Stimulated activated CD4-positive, alpha-beta T cell treated with anti-CD3 and anti-CD28 coated beads, Interleukin-15, amount 100 ng/mL, for 24 hours (primary cell): Measurements from ENCODE around the gene PUM1.
"Not testable (repeated sequence)": the region's sequence is repeated elsewhere in the genome, so short reads cannot be mapped to it uniquely, and the experiment has no call there.

ENCODE experiments used
- DNase-seq: peaks from one replicate; pipeline ENCODE4 v3.0.0-alpha.2; 2020

The PUM1 gene

GRCh38 chr1:31065310-31066217, at the start of gene PUM1:
Gene PUM1 (minus strand): TSS chr1:31065717. CDS start chr1:31059566, 6,151 bp downstream.
- peak; percentile 100 for DNase-seq

- DNase-seq: no peak
Measured at GRCh38 chr1:31112266-31112935, 46.9 kb upstream of the PUM1 start.

- DNase-seq: no peak
Measured at GRCh38 chr1:31111290-31111951, 45.9 kb upstream of the PUM1 start.

GRCh38 chr1:31110846-31111245, 45.3 kb upstream of the PUM1 start:
- DNase-seq: no peak

- DNase-seq: no peak
Measured at GRCh38 chr1:31108861-31109260, 43.3 kb upstream of the PUM1 start.

DNA sequence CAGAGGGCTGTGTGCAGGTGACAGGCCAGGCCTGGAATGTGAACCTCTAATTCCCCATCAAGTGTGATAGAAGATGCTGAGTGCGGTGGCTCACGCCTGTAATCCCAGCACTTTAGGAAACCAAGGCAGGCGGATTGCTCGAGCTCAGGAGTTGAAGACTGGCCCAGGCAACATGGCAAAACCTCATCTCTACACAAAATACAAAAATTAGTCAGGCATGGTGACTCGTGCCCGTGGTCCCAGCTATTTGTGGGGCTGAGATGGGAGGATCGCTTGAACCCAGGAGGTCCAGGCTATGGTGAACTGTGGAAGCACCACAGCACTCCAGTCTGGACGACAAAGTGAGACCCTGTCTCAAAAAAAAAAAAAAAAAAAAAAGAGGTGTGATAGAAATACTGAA, 40.1 kb upstream of the PUM1 start:
- peak; percentile 5 for DNase-seq

- DNase-seq: no peak
Measured at GRCh38 chr1:31102501-31102950, 37.0 kb upstream of the PUM1 start.

DNA sequence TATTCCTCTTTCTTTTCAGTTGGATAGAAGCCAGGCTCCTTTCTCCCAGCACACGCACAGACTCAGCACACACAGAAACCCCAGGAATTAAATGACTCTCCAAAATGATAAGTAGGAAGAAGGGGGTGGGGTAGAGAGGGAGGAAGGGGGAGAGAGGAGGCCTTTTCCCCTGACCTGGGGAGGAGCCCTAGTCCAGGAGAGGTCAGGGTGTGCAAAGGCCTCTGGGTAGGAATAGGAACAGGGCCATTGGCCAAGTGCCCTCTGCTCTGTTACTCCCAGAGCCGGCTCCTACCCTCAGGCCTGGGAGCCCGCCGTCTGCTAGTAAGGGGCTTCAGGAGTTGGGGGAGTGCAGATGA, 35.6 kb upstream of the PUM1 start:
- no peak for DNase-seq

DNA sequence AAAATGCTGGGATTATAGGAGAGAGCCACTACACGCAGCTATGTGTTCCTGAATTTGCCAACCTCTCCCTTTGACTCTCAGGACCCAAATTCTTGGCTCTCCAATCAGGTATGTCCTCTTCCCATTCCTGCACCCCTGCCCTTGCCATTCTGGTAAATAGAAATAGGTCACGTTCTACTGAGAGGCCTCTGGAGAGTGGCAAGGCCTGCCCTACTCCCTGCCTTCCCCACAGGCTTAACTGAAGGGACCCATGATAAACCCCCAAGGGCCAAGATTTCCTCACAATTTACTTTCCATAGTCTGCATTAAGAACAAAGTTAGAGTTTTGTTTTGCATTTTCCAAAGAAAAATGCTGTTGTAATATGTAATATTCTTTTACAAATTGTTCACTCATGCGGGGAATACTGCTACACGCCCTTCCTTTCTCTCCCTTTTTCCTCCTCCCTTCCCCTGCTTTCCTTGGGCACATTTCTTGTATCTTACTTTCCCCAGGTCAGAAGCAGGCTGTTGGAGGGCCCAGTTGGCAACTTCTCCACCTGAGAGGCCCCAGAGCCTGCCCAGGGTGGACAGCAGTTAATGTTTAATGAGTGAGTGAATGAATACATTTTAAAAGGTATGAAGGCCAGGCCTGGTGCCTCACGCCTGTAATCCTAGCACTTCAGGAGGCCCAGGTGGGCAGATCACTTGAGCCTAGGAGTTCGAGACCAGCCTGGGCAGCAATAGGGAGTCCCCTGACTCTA, 33.9 kb upstream of the PUM1 start:
- DNase-seq: no peak

DNA sequence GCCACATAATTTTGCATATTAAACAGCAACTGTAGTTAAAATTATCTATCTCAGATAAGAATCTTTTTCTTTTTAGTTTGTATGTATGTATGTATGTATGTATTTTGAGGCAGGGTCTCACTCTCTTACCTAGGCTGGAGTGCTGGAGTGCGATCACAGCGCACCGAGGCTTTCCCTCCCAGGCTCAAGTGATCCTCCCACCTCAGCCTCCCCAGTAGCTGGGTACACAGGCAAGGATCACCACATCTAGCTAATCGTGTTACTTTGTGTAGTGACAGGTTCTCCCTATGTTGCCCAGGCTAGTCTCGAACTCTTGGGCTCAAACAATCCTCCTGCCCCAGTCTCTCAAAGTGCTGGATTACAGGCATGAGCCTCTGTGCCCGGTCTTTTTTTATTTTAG, 30.5 kb upstream of the PUM1 start:
- no peak for DNase-seq

DNA sequence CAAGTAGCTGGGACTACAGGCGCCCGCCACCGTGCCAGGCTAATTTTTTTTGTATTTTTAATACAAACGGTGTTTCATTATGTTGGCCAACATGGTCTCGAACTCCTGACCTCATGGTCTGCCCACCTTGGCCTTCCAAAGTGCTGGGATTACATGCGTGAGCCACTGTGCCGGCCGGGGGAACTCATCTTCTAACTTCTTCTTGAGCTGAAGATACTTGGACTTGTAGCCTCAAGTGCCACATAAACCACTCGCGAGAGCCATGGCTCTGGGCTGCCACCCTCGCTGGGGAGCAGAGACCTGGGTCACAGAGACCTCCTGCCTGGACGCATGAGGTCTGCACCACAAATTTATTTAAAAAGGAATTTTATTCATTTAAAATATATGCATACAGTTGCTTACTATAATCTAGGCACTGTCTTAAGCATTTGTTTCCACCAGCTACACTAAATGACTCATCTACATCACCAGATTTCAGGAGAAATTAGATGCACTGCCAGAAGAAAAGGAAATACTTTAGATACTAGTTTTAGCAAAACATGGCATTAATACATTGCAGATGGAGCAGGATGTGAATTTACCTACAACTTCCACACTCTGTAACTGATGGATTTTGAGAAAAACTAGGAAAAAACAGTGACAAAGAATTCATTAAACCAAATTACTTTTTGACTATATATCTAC, 29.9 kb upstream of the PUM1 start:
- DNase-seq: no peak

DNA sequence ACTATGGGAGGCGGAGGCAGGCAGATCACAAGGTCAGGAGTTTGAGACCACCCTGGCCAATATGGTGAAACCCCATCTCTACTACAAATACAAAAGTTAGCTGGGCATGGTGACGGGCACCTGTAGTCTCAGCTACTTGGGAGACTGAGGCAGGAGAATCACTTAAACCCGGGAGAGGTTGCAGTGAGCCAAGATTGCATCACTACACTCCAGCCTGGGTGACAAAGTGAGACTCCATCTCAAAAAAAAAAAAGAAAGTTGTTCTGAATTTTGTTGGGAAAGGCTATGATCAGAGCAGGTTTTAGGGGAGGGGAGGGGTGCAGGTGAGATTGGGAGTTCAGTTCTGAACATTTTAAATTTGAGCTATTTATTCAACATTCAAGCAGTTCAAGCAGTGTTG, 22.6 kb upstream of the PUM1 start:
- DNase-seq: not testable (repeated sequence)

DNA sequence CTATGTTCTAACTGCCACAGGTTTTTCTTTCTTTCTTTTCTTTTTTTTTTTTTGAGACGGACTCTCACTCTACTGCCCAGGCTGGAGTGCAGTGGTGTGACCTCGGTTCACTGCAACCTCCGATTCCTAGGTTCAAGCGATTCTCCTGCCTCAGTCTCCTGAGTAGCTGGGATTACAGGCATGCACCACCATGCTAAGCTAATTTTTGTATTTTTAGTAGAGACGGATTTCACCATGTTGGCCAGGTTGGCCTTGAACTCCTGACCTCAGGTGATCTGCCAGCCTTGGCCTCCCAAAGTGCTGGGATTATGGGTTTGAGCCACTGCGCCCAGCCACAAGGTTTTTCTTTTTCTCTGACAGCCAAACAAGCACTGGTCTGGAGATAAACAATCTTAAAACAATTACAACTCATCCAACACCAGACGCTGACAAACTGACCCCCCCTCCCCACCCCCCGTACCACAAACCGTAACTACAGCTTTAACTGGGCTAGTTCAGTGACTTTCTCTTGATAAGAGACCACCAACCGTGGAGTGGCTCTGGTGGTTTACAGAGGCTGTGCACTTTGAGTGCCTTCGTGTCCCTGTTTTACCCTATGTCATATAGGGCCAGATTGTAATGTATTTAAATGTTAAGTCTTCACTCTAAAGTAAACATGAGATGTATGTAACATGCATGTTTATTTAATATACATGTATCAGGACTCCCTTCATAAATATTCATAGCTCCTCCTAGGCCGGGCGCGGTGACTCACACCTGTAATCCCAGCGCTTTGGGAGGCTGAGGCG, 19.5 kb upstream of the PUM1 start:
- DNase-seq: no peak

GRCh38 chr1:31082385-31082784, 16.9 kb upstream of the PUM1 start:
- DNase-seq: no peak

DNA sequence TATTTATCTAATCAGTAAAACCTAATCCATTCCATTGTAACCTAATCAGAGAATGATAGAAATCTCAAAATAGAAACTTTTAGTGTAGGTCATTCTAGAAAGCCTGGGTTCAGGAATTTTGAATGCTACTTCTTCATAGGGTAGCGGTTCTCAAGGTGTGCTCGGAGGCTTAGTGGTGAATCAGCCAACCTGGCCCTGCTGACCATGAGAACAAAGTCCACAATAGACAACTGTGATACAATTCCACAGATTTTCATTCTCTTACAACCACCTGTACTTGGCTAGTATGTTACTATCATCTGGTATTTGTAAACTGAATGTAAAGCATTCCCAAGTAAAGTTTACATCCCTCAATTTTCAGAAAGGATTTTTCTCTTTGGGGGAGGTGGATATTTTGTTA, 7.5 kb upstream of the PUM1 start:
- DNase-seq: no peak

DNA sequence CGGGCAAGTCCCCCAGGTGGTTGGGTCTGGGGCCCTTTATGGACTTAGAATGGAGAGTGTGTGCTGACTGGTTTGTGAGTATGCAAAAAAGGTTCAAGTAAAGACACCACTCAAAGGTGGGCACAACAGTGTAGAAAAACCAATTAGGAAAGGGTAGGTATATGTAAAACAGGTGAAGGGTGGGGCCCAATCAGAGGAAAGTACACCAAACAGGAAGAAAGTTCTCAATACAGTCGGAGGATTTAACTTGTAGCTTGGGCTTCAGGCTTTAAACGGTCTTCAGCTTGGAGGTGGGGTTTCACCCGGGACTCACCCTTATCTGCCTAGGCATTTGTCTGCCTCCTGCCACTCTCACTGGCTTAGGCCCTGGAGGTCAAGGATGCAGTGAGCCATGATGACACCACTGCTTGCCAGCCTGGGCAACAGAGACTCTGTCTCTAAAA, 6.8 kb upstream of the PUM1 start:
- DNase-seq: no peak

- no peak for DNase-seq
Measured at GRCh38 chr1:31069392-31069791, 3.9 kb upstream of the PUM1 start.

DNA sequence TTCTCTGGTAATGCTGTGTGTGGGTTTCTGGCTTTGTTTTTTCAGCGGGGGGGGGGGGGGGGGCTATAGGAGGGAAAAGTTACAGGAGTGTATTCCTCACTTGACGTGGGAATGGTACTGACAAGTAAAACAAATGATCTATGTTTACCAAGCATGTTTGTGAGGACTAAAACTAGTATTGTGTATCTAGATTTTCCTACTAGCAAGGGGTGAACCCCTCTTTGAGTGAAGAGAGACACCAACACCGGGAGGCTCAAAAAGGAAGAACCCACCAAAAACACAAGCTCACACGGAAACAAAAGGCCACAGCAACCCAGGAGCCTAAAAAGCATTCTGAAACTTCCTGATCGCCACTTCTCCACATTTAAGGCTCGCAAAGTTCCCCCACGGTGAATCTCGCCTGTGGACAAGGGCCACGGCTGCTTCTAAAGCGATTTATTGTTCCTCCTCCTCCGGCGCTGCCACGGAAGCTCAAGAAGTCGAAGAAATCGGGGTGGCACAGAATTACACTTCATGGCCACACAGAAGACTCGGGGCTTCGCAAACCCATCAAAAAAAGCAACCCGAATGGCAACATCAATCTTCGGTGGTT, 703 bp downstream of the PUM1 start:
- no peak for DNase-seq

DNA sequence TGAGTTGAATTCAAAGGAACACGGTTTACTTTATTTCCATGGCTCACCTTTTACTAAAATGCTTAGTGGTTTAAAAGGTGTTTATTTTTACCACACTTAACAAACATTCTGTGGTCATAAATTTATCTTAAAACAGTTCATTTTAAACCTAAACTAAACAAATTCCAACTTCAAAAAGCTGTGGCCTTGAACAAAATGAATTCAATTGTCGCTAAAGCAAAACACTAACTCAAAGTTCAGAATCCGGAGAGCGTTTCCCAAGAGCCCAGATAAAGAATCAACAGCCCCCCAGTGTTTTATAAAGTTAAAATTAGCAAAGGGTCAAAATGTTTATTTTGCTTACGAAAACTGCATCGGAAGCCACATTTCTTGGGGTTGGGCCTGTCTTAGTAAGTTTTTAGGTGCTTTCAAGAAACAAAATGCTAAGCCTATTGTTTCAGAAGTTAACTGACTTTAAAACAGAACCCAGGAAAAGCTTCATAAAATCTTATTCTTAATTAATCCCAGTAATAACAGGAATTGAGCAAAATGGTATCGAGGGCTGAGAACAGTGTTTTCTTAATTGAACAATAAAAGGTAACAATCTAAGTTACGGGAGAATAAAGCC, 1.3 kb downstream of the PUM1 start:
- DNase-seq: no peak

- no peak for DNase-seq
Measured at GRCh38 chr1:31063631-31064030, 1.9 kb downstream of the PUM1 start.
